ENCODE data around the gene RSBN1L.
"Not testable (repeated sequence)": the region's sequence is repeated elsewhere in the genome, so short reads cannot be mapped to it uniquely, and the experiment has no call there.

RSBN1L gene

GRCh38 chr7:77690289-77690688 lies 6.0 kb upstream of the RSBN1L start:
- no peak for DNase-seq

GRCh38 chr7:77691892-77692491 lies 4.3 kb upstream of the RSBN1L start:
- no peak for DNase-seq

GRCh38 chr7:77693830-77694583 lies 2.3 kb upstream of the RSBN1L start:
- no peak for DNase-seq

- DNase-seq, result peak; percentile 52
These were observed 630 bp downstream of the RSBN1L start for GRCh38 chr7:77696643-77697534.

- no peak for DNase-seq
These were observed 1.2 kb downstream of the RSBN1L start for GRCh38 chr7:77697535-77697831.

- DNase-seq, result no peak
These were observed 1.9 kb downstream of the RSBN1L start for GRCh38 chr7:77698042-77698625.

- DNase-seq, result no peak
These were observed 2.8 kb downstream of the RSBN1L start for GRCh38 chr7:77699056-77699455.

GRCh38 chr7:77702513-77702912 lies 6.3 kb downstream of the RSBN1L start:
- DNase-seq, result no peak

- no peak for DNase-seq
These were observed 6.8 kb downstream of the RSBN1L start for GRCh38 chr7:77702968-77703472.

GRCh38 chr7:77703669-77704068 lies 7.4 kb downstream of the RSBN1L start:
- not testable (repeated sequence) for DNase-seq

- no peak for DNase-seq
These were observed 11.3 kb downstream of the RSBN1L start for GRCh38 chr7:77707504-77707992.

- DNase-seq, result no peak
These were observed 13.8 kb downstream of the RSBN1L start for GRCh38 chr7:77710067-77710466.

- no peak for DNase-seq
These were observed 14.6 kb downstream of the RSBN1L start for GRCh38 chr7:77710861-77711260.

- DNase-seq, result no peak
These were observed 17.9 kb downstream of the RSBN1L start for GRCh38 chr7:77714195-77714594.

GRCh38 chr7:77714931-77715330 lies 18.7 kb downstream of the RSBN1L start:
- DNase-seq, result not testable (repeated sequence)

GRCh38 chr7:77716804-77717203 lies 20.5 kb downstream of the RSBN1L start:
- no peak for DNase-seq

GRCh38 chr7:77717566-77717965 lies 21.3 kb downstream of the RSBN1L start:
- not testable (repeated sequence) for DNase-seq

- DNase-seq, result no peak
These were observed 31.3 kb downstream of the RSBN1L start for GRCh38 chr7:77727527-77727926.

GRCh38 chr7:77727936-77728701 lies 31.9 kb downstream of the RSBN1L start:
- peak; percentile 10 for DNase-seq

GRCh38 chr7:77729574-77730348 lies 33.5 kb downstream of the RSBN1L start:
- DNase-seq, result no peak

GRCh38 chr7:77731716-77732115 lies 35.5 kb downstream of the RSBN1L start:
- no peak for DNase-seq
